Fibroblast of lung (primary cell): ENCODE results near the gene HDDC2. TPM values are rescaled to one million over a fixed set of nuclear protein-coding genes. Genes with fewer than 3 reads are reported as not detected.

Source experiments
- DNase-seq, 2 donors: peaks; one replicate each; pipeline versions ENCODE4 v3.0.0 to v3.0.0-alpha.2; 2010; ENCODE audit warnings: low read depth in 2 of 2
- H2AFZ ChIP-seq: 2 replicates; pipeline ENCODE4 v1.5.1; 2012; ENCODE audit warnings: low read length, control low read depth, inconsistent platforms
- H3K27ac ChIP-seq: 2 replicates; pipeline ENCODE4 v1.5.1; 2011; ENCODE audit warnings: low read length, control low read depth; ENCODE audit not compliant: insufficient read depth
- H3K27me3 ChIP-seq: 2 replicates; pipeline ENCODE4 v1.5.1; 2011; ENCODE audit warnings: mild to moderate bottlenecking, low read length; ENCODE audit not compliant: control insufficient read depth, insufficient read depth
- H3K36me3 ChIP-seq: 2 replicates; pipeline ENCODE4 v1.5.1; 2011; ENCODE audit warnings: low read length; ENCODE audit not compliant: control insufficient read depth, insufficient read depth
- H3K4me1 ChIP-seq: 2 replicates; pipeline ENCODE4 v1.5.1; 2011; ENCODE audit warnings: low read length; ENCODE audit not compliant: control insufficient read depth, insufficient read depth; ENCODE audit errors: extremely low read depth
- H3K4me2 ChIP-seq: 2 replicates; pipeline ENCODE4 v1.5.1; 2011; ENCODE audit warnings: low read length, control low read depth; ENCODE audit not compliant: insufficient read depth; ENCODE audit errors: extremely low read depth
- H3K4me3 ChIP-seq, 4 experiments: fragments of 200-600 bp in 1 of 4; sonication (generic) in 1 of 4; replicated peaks in 1 of 4; 2 replicates each; pipeline ENCODE4 v1.5.1; 2011 to 2016; ENCODE audit warnings: low read length in 4 of 4, low read depth in 3 of 4, mild to moderate bottlenecking in 3 of 4, control low read depth in 2 of 4, inconsistent platforms in 1 of 4, mixed read lengths in 1 of 4; ENCODE audit not compliant: insufficient read depth in 1 of 4; ENCODE audit errors: control extremely low read depth in 1 of 4
- H3K79me2 ChIP-seq: 2 replicates; pipeline ENCODE4 v1.5.1; 2012; ENCODE audit warnings: mild to moderate bottlenecking, low read length, inconsistent platforms; ENCODE audit not compliant: control insufficient read depth, insufficient read depth
- H3K9ac ChIP-seq: 2 replicates; pipeline ENCODE4 v1.5.1; 2011; ENCODE audit warnings: mild to moderate bottlenecking, low read length, control low read depth; ENCODE audit not compliant: insufficient read depth
- H3K9me3 ChIP-seq: 2 replicates; pipeline ENCODE4 v1.5.1; 2012; ENCODE audit warnings: low read depth, low read length; ENCODE audit not compliant: control insufficient read depth, insufficient read depth
- H4K20me1 ChIP-seq: 2 replicates; pipeline ENCODE4 v1.5.1; 2011; ENCODE audit warnings: low read length; ENCODE audit not compliant: control insufficient read depth, insufficient read depth; ENCODE audit errors: extremely low read depth
- CTCF ChIP-seq, 2 donors: IDR thresholded peaks in 1 of 2; conservative IDR thresholded peaks in 1 of 2; 1 replicate in 1 of 2; 2 replicates in 1 of 2; pipeline ENCODE4 v1.5.1; 2011 to 2012; ENCODE audit warnings: low read length in 2 of 2, control low read depth in 1 of 2, inconsistent platforms in 1 of 2, low read depth in 1 of 2, mild to moderate bottlenecking in 1 of 2
- EZH2 ChIP-seq: IDR thresholded peaks from 2 replicates; pipeline ENCODE4 v1.5.1; 2012; ENCODE audit warnings: low read length, control low read depth, mild to moderate bottlenecking; ENCODE audit errors: missing control alignments
- polyA plus RNA-seq, 2 donors: library from polyadenylated mRNA; depleted of rRNA in 1 of 2; stranded (reverse) in 1 of 2; unstranded in 1 of 2; fragments of >200 nt; gene quantifications; 2 replicates each; pipeline ENCODE4 v1.2.1, GENCODE V29; 2011 to 2012; ENCODE audit warnings: missing spikeins in 1 of 2
- total RNA-seq: library from RNA; depleted of rRNA; stranded (reverse); fragments of >200 nt; gene quantifications from 2 replicates; pipeline ENCODE4 v1.2.1, GENCODE V29; 2014

Gene HDDC2
- total and polyA plus RNA-seq, 2 donors (not counting 1 experiment from before 2014, with no cell fraction given) = 58.8 to 174 TPM

DNA sequence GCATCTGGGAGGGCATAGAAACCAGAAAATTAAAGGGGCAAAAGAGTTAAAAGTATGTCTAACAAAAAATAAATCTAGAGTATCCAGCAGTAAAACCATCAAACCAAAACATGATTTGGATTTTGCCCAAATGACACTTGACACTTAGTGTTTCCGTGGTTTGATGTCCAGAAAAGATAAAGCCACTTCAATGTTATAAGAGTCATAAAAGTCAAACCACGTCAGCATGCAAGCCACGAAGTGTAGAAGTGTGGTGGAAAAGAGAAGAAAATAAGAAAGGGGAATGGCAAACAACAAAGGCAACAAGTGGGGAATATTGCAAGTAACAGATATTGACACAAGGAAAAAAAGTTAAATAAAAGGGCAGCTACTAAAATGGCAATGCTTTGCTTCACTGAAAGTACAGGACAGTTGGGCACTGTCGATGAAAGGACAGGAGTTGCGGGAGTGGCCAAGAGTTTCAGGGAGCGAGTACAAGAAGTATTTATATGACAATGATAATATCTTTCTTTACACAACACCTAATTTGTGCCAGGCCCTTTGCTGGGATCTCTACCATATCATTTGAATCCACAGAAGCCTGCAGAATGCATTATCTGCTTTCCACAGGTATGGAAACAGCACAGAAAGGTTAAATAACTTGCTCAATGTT is 6.3 kb upstream of the HDDC2 start:
- no peaks in the 10 kb centered on the region for H3K4me1 ChIP-seq
- TF ChIP-seq EZH2 (no peak), CTCF (conservative IDR thresholded peaks at IDR 0.05 in 1 of 2, IDR thresholded peaks at IDR 0.05 in 1 of 2; ENCODE audit: low read depth in 1 of 2, low read length in 2 of 2) (no peak)
- DNase-seq = no peak

GRCh38 chr6:125307150-125307838 is 5.5 kb upstream of the HDDC2 start:
- TF ChIP-seq CTCF (conservative IDR thresholded peaks at IDR 0.05 in 1 of 2, IDR thresholded peaks at IDR 0.05 in 1 of 2; ENCODE audit: low read depth in 1 of 2, low read length in 2 of 2) (no peak), EZH2 (no peak)
- Histone ChIP-seq H4K20me1 (no peaks in the 10 kb centered on the region), H3K4me3 (no peak overlapping the region), H3K4me1 (no peaks in the 10 kb centered on the region), H3K27ac (no peak overlapping the region), H3K9me3 (no peaks in the 10 kb centered on the region), H3K27me3 (peaks cover 5% of the 10 kb centered on the region), H3K9ac (no peak overlapping the region), H3K36me3 (no peaks in the 10 kb centered on the region), H2AFZ (no peak overlapping the region), H3K79me2 (no peaks in the 10 kb centered on the region), H3K4me2 (no peak overlapping the region)
- peak in 1 of 2 donors; percentile 48 for DNase-seq

More for the DNA sequence above, 6.3 kb upstream of the HDDC2 start:
- H3K9ac ChIP-seq = no peak overlapping the region
- no peak overlapping the region for H3K27ac ChIP-seq
- H2AFZ ChIP-seq = no peak overlapping the region
- H3K36me3 ChIP-seq = no peaks in the 10 kb centered on the region
- H3K27me3 ChIP-seq = peaks cover 5% of the 10 kb centered on the region
- no peaks in the 10 kb centered on the region for H4K20me1 ChIP-seq
- H3K9me3 ChIP-seq = no peaks in the 10 kb centered on the region
- no peaks in the 10 kb centered on the region for H3K79me2 ChIP-seq
- no peak overlapping the region for H3K4me3 ChIP-seq
- H3K4me2 ChIP-seq = no peak overlapping the region

DNA sequence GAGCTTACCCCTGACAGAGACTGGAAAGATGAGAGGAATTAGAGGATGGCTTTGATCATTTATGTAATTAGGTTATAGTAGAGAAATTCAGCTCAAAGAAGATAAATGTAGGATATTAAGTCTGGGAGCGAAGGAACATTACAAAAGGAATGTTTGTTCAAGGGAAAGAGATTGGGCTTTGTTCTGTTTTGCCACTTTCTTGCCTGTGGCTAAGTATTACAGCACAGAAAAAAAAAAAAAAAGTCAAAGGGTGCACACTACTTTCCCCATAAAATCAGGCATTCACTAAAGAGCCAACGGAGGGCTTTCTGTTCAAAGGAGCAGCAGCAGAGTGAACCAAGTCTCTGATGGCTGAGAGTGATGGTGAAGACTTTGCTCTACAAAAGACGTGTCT is 5.0 kb upstream of the HDDC2 start:
- Histone ChIP-seq H3K4me1 (no peaks in the 10 kb centered on the region), H4K20me1 (no peaks in the 10 kb centered on the region), H3K27me3 (peaks cover 5% of the 10 kb centered on the region), H3K27ac (no peak overlapping the region), H3K9me3 (no peaks in the 10 kb centered on the region), H3K9ac (no peak overlapping the region), H3K4me3 (no peak overlapping the region), H2AFZ (no peak overlapping the region), H3K4me2 (no peak overlapping the region), H3K79me2 (no peaks in the 10 kb centered on the region), H3K36me3 (no peaks in the 10 kb centered on the region)
- no peak for TF ChIP-seq EZH2
- no peak for DNase-seq
